Fibroblast of skin of abdomen (primary cell): ENCODE measurements around the gene SOX13.

Source experiments
- DNase-seq: peaks from one replicate; pipeline ENCODE4 v3.0.0-alpha.2; 2013

Gene SOX13

GRCh38 chr1:204108312-204109141, 35.6 kb downstream of the SOX13 start:
- no peak for DNase-seq

- no peak for DNase-seq
Observed at GRCh38 chr1:204110894-204111633, 38.1 kb downstream of the SOX13 start.

GRCh38 chr1:204112876-204113730, 40.2 kb downstream of the SOX13 start:
- DNase-seq = no peak

- DNase-seq = no peak
Observed at GRCh38 chr1:204113896-204114295, 41.0 kb downstream of the SOX13 start.

GRCh38 chr1:204114606-204115005, 41.7 kb downstream of the SOX13 start:
- DNase-seq = no peak

GRCh38 chr1:204115116-204115515, 42.2 kb downstream of the SOX13 start:
- no peak for DNase-seq

- DNase-seq = no peak
Observed at GRCh38 chr1:204116539-204116938, 43.6 kb downstream of the SOX13 start.

GRCh38 chr1:204121840-204122555, 49.1 kb downstream of the SOX13 start:
- no peak for DNase-seq

GRCh38 chr1:204123376-204123775, 50.5 kb downstream of the SOX13 start:
- DNase-seq = no peak

- no peak for DNase-seq
Observed at GRCh38 chr1:204124639-204125038, 51.7 kb downstream of the SOX13 start.

- no peak for DNase-seq
Observed at GRCh38 chr1:204125759-204126351, 52.9 kb downstream of the SOX13 start.

GRCh38 chr1:204126386-204126785, 53.5 kb downstream of the SOX13 start:
- DNase-seq = no peak

GRCh38 chr1:204126956-204127355, 54.0 kb downstream of the SOX13 start:
- DNase-seq = no peak

GRCh38 chr1:204127597-204128242, 54.8 kb downstream of the SOX13 start:
- DNase-seq = peak; percentile 84

GRCh38 chr1:204128464-204128963, 55.6 kb downstream of the SOX13 start:
- no peak for DNase-seq

- DNase-seq = peak; percentile 71
Observed at GRCh38 chr1:204128964-204129896, 56.3 kb downstream of the SOX13 start.

GRCh38 chr1:204130178-204130577, 57.3 kb downstream of the SOX13 start:
- no peak for DNase-seq

GRCh38 chr1:204130981-204131892, 58.3 kb downstream of the SOX13 start:
- peak; percentile 87 for DNase-seq

GRCh38 chr1:204131978-204132377, 59.1 kb downstream of the SOX13 start:
- DNase-seq = no peak
